ENCODE results near the gene ADGRB3. TPM values are rescaled to one million over a fixed set of nuclear protein-coding genes. Genes with fewer than 3 reads are reported as not detected.

Gene ADGRB3
- total and polyA plus RNA-seq, 2 experiments from 2014 or later: not detected

DNA sequence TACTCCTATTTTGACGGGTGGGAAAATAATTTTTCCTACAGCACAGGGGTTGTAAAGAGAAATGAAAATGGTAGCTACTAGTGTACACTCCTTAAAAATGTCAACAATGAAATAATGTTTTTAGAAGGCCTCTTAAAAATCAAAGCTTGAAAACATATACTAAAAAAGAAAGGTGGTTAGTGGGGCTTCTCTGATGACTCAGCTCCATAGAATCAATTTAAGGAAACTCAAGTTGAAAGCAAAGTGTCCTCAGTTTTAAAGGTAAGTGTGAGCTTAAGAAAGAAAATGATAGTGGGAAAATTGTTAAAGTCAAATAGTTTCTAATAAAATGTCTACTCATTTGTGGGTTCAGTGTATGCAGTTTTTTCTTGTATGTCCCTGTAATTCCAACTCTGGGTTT lies 58.2 kb downstream of the ADGRB3 start:
- Histone ChIP-seq H2AFZ (no peak overlapping the region), H3K27ac (no peak overlapping the region), H3K4me2 (ENCODE audit: unreplicated experiment) (no peak overlapping the region), H4K20me1 (ENCODE audit: insufficient read depth) (no peaks in the 10 kb centered on the region), H3K9me3 (ENCODE audit: low read depth) (no peaks in the 10 kb centered on the region), H3K9ac (no peak overlapping the region), H3K36me3 (ENCODE audit: low read depth) (no peaks in the 10 kb centered on the region), H3K79me2 (ENCODE audit: insufficient read depth) (no peaks in the 10 kb centered on the region), H3K4me3 (no peak overlapping the region), H3K4me1 (ENCODE audit: insufficient read depth) (no peaks in the 10 kb centered on the region), H3F3A (ENCODE audit: insufficient read depth) (no peaks in the 10 kb centered on the region), H3K9me2 (ENCODE audit: insufficient read depth) (no peaks in the 10 kb centered on the region), H3K27me3 (replicated peaks; ENCODE audit: insufficient read depth) (no peaks in the 10 kb centered on the region)
- in situ Hi-C loops (cut with MboI): no loop called here
- TF ChIP-seq EZH2 (IDR thresholded peaks at IDR 0.05; ENCODE audit: insufficient read depth, poor library complexity, severe bottlenecking) (no peak), EZH2phosphoT487 (IDR thresholded peaks at IDR 0.05; ENCODE audit: insufficient read depth, low read depth) (no peak)
- no peak for DNase-seq
- WGBS, 2 experiments (ENCODE audit: low coverage in 1 of 2, low lambda C conversion rate in 2 of 2, missing lambda C conversion rate in 2 of 2): 47 to 48% methylated on average over 1 of the region's 1 CpG

DNA sequence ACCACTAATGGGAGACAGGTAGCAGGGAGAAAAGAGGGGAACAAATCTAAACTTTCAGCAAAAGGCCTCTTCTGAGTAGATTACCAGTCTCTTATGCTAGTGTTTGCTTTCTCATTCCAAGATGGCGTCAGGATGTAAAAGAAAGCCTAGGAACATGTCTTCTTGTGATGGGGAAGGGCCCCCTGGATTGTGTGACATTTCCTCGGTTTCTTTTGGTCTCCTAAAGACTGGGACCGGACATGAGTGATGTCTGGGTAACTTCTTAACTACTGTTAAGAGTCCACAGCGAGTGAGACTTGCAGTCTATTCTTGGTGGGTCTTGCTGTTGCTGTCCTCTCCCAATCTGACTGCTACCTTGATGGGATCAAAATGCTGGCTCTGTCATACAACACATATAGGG lies 60.3 kb downstream of the ADGRB3 start:
- DNase-seq: no peak
- no peak for TF ChIP-seq EZH2phosphoT487 (IDR thresholded peaks at IDR 0.05; ENCODE audit: insufficient read depth, low read depth)
- TF ChIP-seq EZH2 (IDR thresholded peaks at IDR 0.05; ENCODE audit: insufficient read depth, poor library complexity, severe bottlenecking): no peak
- Histone ChIP-seq H3K27ac (no peak overlapping the region), H2AFZ (no peak overlapping the region), H3K9me2 (ENCODE audit: insufficient read depth) (no peaks in the 10 kb centered on the region), H3K9ac (no peak overlapping the region), H3K4me1 (ENCODE audit: insufficient read depth) (no peaks in the 10 kb centered on the region), H4K20me1 (ENCODE audit: insufficient read depth) (no peaks in the 10 kb centered on the region), H3K36me3 (ENCODE audit: low read depth) (no peaks in the 10 kb centered on the region), H3K4me2 (ENCODE audit: unreplicated experiment) (no peak overlapping the region), H3F3A (ENCODE audit: insufficient read depth) (no peaks in the 10 kb centered on the region), H3K79me2 (ENCODE audit: insufficient read depth) (no peaks in the 10 kb centered on the region), H3K9me3 (ENCODE audit: low read depth) (no peaks in the 10 kb centered on the region), H3K27me3 (replicated peaks; ENCODE audit: insufficient read depth) (no peaks in the 10 kb centered on the region), H3K4me3 (no peak overlapping the region)
- 31 to 35% methylated on average over 4 of the region's 4 CpGs for WGBS, 2 experiments (ENCODE audit: low coverage in 1 of 2, low lambda C conversion rate in 2 of 2, missing lambda C conversion rate in 2 of 2)
- in situ Hi-C loops (cut with MboI): no loop called here

DNA sequence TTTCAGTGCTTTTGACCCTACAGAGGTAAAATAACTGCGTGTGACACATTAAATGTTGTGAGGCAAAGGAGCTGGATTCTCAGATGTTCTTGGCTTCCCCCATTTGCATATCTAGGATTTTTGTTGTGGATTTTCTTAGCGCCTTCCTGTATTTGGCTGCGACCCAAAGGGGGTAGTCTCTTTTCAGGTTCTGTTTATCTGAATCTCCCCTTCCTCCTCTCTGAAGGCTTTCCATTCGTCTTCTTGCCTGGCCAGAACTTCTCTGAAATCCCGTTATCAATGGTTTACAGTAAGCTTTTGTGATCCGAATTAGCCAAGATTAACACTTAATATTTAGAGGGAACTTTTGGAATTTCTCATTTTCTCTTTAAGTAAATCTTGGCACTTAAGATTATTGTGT lies 60.8 kb downstream of the ADGRB3 start:
- H3K27me3 ChIP-seq (replicated peaks; ENCODE audit: insufficient read depth): no peaks in the 10 kb centered on the region
- DNase-seq: no peak
- no peaks in the 10 kb centered on the region for H3K36me3 ChIP-seq (ENCODE audit: low read depth)
- no peak overlapping the region for H3K27ac ChIP-seq
- H3F3A ChIP-seq (ENCODE audit: insufficient read depth): no peaks in the 10 kb centered on the region
- H4K20me1 ChIP-seq (ENCODE audit: insufficient read depth): no peaks in the 10 kb centered on the region
- no peak overlapping the region for H3K4me3 ChIP-seq
- H3K4me1 ChIP-seq (ENCODE audit: insufficient read depth): no peaks in the 10 kb centered on the region
- in situ Hi-C loops (cut with MboI): no loop called here
- H3K9ac ChIP-seq: no peak overlapping the region
- 50 to 61% methylated on average over 6 of the region's 6 CpGs for WGBS, 2 experiments (ENCODE audit: low coverage in 1 of 2, low lambda C conversion rate in 2 of 2, missing lambda C conversion rate in 2 of 2)
- no peak overlapping the region for H2AFZ ChIP-seq
- no peaks in the 10 kb centered on the region for H3K9me3 ChIP-seq (ENCODE audit: low read depth)
- no peaks in the 10 kb centered on the region for H3K79me2 ChIP-seq (ENCODE audit: insufficient read depth)
- TF ChIP-seq EZH2phosphoT487 (IDR thresholded peaks at IDR 0.05; ENCODE audit: insufficient read depth, low read depth) (no peak), EZH2 (IDR thresholded peaks at IDR 0.05; ENCODE audit: insufficient read depth, poor library complexity, severe bottlenecking) (no peak)
- no peak overlapping the region for H3K4me2 ChIP-seq (ENCODE audit: unreplicated experiment)
- H3K9me2 ChIP-seq (ENCODE audit: insufficient read depth): no peaks in the 10 kb centered on the region

DNA sequence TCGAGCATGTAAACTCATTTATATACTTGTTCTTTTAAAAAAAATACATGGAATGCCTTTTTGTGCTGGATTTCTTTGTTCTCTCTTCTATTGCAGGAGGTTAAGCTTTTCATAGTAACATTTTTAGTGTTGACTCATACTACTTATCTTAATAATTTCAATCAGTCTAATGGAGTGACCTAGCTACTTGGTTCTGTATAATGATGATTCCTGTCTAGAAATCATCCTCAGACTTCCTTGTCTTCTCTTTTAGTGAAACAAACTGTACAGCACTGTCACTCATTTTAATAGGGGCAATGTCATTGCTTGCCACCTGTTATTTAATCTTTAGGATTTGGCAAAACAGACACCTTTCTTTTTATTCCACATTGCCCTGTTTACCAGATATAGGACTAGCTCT lies 62.3 kb downstream of the ADGRB3 start:
- H3K36me3 ChIP-seq (ENCODE audit: low read depth): no peaks in the 10 kb centered on the region
- no peak overlapping the region for H3K9ac ChIP-seq
- no peak for DNase-seq
- no peaks in the 10 kb centered on the region for H3K4me1 ChIP-seq (ENCODE audit: insufficient read depth)
- in situ Hi-C loops (cut with MboI): no loop called here
- H3K27me3 ChIP-seq (replicated peaks; ENCODE audit: insufficient read depth): no peaks in the 10 kb centered on the region
- H2AFZ ChIP-seq: no peak overlapping the region
- no peaks in the 10 kb centered on the region for H3K79me2 ChIP-seq (ENCODE audit: insufficient read depth)
- H3K4me3 ChIP-seq: no peak overlapping the region
- TF ChIP-seq EZH2 (IDR thresholded peaks at IDR 0.05; ENCODE audit: insufficient read depth, poor library complexity, severe bottlenecking) (no peak), EZH2phosphoT487 (IDR thresholded peaks at IDR 0.05; ENCODE audit: insufficient read depth, low read depth) (no peak)
- no peaks in the 10 kb centered on the region for H4K20me1 ChIP-seq (ENCODE audit: insufficient read depth)
- no peak overlapping the region for H3K4me2 ChIP-seq (ENCODE audit: unreplicated experiment)
- no peak overlapping the region for H3K27ac ChIP-seq
- no peaks in the 10 kb centered on the region for H3K9me3 ChIP-seq (ENCODE audit: low read depth)
- no peaks in the 10 kb centered on the region for H3K9me2 ChIP-seq (ENCODE audit: insufficient read depth)
- H3F3A ChIP-seq (ENCODE audit: insufficient read depth): no peaks in the 10 kb centered on the region
- WGBS, 2 experiments (ENCODE audit: low coverage in 1 of 2, low lambda C conversion rate in 2 of 2, missing lambda C conversion rate in 2 of 2): 23 to 39% methylated on average over 1 of the region's 1 CpG

DNA sequence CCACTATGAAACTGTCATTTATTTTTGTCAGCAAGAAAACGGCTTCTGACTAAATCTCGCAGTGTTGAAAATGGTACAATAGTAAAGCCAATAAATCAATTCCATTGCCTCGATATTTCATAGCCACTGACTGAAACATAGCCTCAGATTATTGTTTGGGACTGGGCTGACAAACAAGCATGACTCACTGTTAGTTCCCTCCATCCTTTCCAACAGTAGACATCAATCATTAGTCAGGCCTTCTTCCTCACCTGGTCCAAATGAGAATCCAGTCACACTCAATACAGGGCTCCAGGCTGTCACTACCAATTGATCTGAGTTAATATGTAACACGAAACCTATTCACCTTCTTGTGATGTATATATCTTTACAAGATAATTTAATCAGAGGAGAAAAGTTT lies 66.1 kb downstream of the ADGRB3 start:
- Histone ChIP-seq H3K4me1 (ENCODE audit: insufficient read depth) (no peaks in the 10 kb centered on the region), H3K27ac (no peak overlapping the region), H2AFZ (no peak overlapping the region), H3K36me3 (ENCODE audit: low read depth) (no peaks in the 10 kb centered on the region), H3K4me3 (no peak overlapping the region), H3K9me3 (ENCODE audit: low read depth) (no peaks in the 10 kb centered on the region), H3K4me2 (ENCODE audit: unreplicated experiment) (no peak overlapping the region), H3K79me2 (ENCODE audit: insufficient read depth) (no peaks in the 10 kb centered on the region), H3F3A (ENCODE audit: insufficient read depth) (no peaks in the 10 kb centered on the region), H3K9me2 (ENCODE audit: insufficient read depth) (no peaks in the 10 kb centered on the region), H3K9ac (no peak overlapping the region), H4K20me1 (ENCODE audit: insufficient read depth) (no peaks in the 10 kb centered on the region), H3K27me3 (replicated peaks; ENCODE audit: insufficient read depth) (no peaks in the 10 kb centered on the region)
- in situ Hi-C loops (cut with MboI): no loop called here
- 52 to 71% methylated on average over 4 of the region's 4 CpGs for WGBS, 2 experiments (ENCODE audit: low coverage in 1 of 2, low lambda C conversion rate in 2 of 2, missing lambda C conversion rate in 2 of 2)
- TF ChIP-seq EZH2 (IDR thresholded peaks at IDR 0.05; ENCODE audit: insufficient read depth, poor library complexity, severe bottlenecking) (no peak), EZH2phosphoT487 (IDR thresholded peaks at IDR 0.05; ENCODE audit: insufficient read depth, low read depth) (no peak)
- no peak for DNase-seq
